HG03457 (cell line): ENCODE results near the gene SLC25A51.
"Not testable (repeated sequence)": the region's sequence is repeated elsewhere in the genome, so short reads cannot be mapped to it uniquely, and the experiment has no call there.

Experiments
- ATAC-seq: cut with Tn5 transposase; IDR thresholded peaks from one replicate; pipeline ENCODE4 v1.9.1; 2021; ENCODE audit warnings: moderate number of reproducible peaks; ENCODE audit not compliant: unreplicated experiment

SLC25A51 gene

GRCh38 chr9:37905776-37906175 lies 1.8 kb upstream of the SLC25A51 start:
- ATAC-seq = no peak

GRCh38 chr9:37905131-37905505 lies 1.2 kb upstream of the SLC25A51 start:
- no peak for ATAC-seq

GRCh38 chr9:37904445-37905130 lies 661 bp upstream of the SLC25A51 start:
- ATAC-seq = no peak

- ATAC-seq = no peak
Measured at GRCh38 chr9:37902796-37903646, 906 bp downstream of the SLC25A51 start.

- no peak for ATAC-seq
Measured at GRCh38 chr9:37902131-37902530, 1.8 kb downstream of the SLC25A51 start.

GRCh38 chr9:37899041-37899440 lies 4.9 kb downstream of the SLC25A51 start:
- no peak for ATAC-seq

- ATAC-seq = no peak
Measured at GRCh38 chr9:37897665-37898064, 6.3 kb downstream of the SLC25A51 start.

- ATAC-seq = no peak
Measured at GRCh38 chr9:37892063-37892462, 11.9 kb downstream of the SLC25A51 start.

GRCh38 chr9:37891042-37891441 lies 12.9 kb downstream of the SLC25A51 start:
- ATAC-seq = not testable (repeated sequence)

- no peak for ATAC-seq
Measured at GRCh38 chr9:37889536-37889935, 14.4 kb downstream of the SLC25A51 start.

GRCh38 chr9:37887977-37888583 lies 15.8 kb downstream of the SLC25A51 start:
- ATAC-seq = not testable (repeated sequence)

GRCh38 chr9:37880916-37881479 lies 22.9 kb downstream of the SLC25A51 start:
- no peak for ATAC-seq

GRCh38 chr9:37876376-37876775 lies 27.6 kb downstream of the SLC25A51 start:
- ATAC-seq = no peak

- ATAC-seq = no peak
Measured at GRCh38 chr9:37873955-37874354, 30.0 kb downstream of the SLC25A51 start.

GRCh38 chr9:37870799-37871176 lies 33.1 kb downstream of the SLC25A51 start:
- no peak for ATAC-seq

GRCh38 chr9:37870081-37870798 lies 33.7 kb downstream of the SLC25A51 start:
- ATAC-seq = no peak

GRCh38 chr9:37862530-37862929 lies 41.4 kb downstream of the SLC25A51 start:
- ATAC-seq = no peak

GRCh38 chr9:37859043-37859442 lies 44.9 kb downstream of the SLC25A51 start:
- no peak for ATAC-seq

GRCh38 chr9:37856551-37856950 lies 47.4 kb downstream of the SLC25A51 start:
- ATAC-seq = no peak

- no peak for ATAC-seq
Measured at GRCh38 chr9:37852222-37852621, 51.7 kb downstream of the SLC25A51 start.
